Raji (cell line): ENCODE data around the gene NDUFAF2.

Source experiments
- POLR2A ChIP-seq: IDR thresholded peaks from 2 replicates; pipeline ENCODE4 v1.6.1; 2011; ENCODE audit warnings: low read depth, low read length, control low read depth; ENCODE audit not compliant: insufficient read depth

NDUFAF2 gene

GRCh38 chr5:61055434-61056006, 110.5 kb downstream of the NDUFAF2 start:
- no peak for TF ChIP-seq POLR2A

- no peak for TF ChIP-seq POLR2A
Observed at GRCh38 chr5:61059499-61059898, 114.5 kb downstream of the NDUFAF2 start.

DNA sequence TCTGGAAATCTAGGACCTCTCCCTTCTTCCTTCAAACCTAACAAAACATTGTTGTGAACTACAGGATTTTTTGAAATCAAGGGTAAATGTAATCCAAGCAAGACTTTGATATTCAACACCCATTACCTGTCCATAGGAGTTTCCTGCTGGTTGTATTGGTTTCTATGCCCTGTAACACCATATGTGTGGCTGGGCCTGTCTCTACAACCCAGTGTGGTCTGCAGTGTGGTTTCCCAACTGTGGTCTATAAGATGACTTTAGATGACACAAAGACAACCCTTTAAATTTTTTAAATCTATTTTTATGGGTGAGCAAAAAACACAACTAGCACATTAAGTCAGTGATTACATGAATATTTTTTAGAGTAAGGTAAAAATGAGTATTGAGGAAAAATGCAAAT, 124.1 kb downstream of the NDUFAF2 start:
- no peak for TF ChIP-seq POLR2A

GRCh38 chr5:61071526-61071925, 126.5 kb downstream of the NDUFAF2 start:
- no peak for TF ChIP-seq POLR2A

- no peak for TF ChIP-seq POLR2A
Observed at GRCh38 chr5:61076626-61077025, 131.6 kb downstream of the NDUFAF2 start.

DNA sequence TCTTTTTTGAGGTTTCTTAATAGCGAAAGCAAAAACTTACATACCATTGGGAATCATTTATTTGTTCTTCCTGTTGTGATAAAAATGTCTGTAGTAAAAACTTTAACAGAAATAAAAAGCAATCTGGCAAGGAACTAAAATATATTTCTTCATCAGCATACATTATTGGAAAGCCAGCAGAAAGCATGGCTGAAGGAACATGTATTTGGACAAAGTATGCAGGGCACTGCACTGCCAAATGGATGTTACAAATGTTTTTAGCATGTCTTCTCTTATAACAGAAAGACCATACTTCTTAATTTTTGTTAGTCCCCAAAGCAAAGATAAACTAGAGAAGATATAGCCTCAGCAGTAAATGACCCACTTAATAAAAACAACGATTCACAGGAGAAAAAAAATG, 136.7 kb downstream of the NDUFAF2 start:
- TF ChIP-seq POLR2A: no peak

GRCh38 chr5:61082516-61083280, 137.7 kb downstream of the NDUFAF2 start:
- no peak for TF ChIP-seq POLR2A

DNA sequence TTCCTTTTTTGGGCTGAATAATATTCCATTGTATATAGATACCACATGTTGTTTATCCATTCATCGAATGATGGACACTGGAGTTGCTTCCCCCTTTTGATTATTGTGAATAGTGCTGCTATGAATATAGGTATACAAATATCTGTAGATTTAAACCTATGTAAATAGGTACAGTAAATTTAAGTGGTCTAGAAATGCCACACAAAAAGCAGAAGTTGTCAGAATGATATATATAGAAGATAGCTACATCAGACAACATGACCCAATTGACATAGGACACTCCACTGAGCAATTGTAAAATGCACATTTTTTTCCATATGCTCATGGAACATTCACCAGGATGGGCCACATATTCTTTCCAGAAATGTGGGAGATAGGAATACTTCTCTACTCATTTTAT, 139.7 kb downstream of the NDUFAF2 start:
- TF ChIP-seq POLR2A: no peak

- TF ChIP-seq POLR2A: no peak
Observed at GRCh38 chr5:61085885-61086284, 140.9 kb downstream of the NDUFAF2 start.

DNA sequence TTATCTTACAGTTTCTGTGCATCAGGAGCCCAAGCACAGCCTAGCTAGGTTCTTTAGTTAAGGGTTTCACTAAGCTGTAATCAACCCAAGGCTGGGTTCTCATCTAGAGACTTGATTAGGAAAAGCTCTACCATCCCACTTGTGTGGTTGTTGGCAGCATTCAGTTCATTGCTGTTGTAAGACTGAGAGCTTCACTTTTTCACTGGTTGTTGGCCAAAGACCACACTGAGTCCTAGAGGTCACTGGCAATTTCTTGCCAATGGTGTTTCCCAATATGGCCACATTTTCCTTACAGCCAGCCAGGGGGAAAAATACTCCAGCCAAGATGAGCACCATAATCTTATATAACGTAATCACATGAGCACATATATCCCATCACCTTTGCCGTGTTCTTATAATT, 142.9 kb downstream of the NDUFAF2 start:
- no peak for TF ChIP-seq POLR2A

GRCh38 chr5:61089351-61089750, 144.3 kb downstream of the NDUFAF2 start:
- no peak for TF ChIP-seq POLR2A

DNA sequence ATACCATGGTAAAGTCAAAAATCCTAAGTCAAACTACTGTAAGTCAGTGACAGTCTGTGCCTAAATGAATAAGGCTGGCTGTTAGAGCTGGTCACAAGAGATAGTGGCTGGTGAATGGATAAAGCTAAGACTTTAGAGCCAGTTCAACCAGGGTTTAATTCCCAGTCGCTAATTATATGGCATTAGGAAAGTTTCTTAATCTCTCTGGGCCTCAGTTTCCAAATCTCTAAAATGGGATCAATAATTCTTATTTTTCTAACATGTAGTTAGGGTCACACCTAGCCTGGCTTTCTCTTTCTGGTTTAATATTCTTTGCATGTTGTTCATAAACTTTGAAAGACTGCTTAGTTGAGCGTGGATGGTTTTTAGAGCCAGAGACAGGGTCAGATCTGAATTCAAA, 152.5 kb downstream of the NDUFAF2 start:
- no peak for TF ChIP-seq POLR2A

DNA sequence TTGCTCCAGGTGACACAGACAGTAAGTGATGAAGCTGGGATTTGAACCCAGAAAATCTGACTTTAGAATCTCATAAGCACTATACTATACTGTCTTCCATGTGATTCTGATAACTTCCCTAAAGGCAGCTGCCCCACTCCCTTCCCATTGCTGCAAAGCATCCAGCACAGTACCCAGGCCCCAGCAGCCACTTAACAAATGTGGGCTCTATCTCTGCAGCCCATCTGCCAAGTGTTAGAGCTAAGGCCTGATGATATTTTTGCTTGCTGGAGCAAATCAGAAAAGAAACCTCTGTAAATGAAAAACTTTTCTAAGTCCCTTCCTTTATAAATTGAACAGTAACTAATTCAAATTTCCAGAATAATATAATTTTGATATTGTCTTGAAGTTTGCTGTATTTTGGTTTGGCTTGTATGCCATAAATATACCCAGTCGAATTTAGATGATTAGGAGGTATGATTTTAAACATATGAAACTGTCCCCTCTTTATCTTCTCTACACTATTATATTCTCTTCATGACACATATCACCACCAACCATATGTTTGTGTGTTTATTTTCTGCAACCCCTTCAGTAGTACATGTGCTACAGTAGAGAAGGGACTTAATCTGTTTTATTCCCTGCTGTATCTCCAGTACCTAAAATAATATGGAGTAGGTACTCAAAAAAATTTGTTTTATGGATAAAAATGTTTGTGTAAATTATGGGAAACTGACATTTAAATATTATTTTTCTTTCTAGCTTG, 153.4 kb downstream of the NDUFAF2 start:
- TF ChIP-seq POLR2A: no peak

DNA sequence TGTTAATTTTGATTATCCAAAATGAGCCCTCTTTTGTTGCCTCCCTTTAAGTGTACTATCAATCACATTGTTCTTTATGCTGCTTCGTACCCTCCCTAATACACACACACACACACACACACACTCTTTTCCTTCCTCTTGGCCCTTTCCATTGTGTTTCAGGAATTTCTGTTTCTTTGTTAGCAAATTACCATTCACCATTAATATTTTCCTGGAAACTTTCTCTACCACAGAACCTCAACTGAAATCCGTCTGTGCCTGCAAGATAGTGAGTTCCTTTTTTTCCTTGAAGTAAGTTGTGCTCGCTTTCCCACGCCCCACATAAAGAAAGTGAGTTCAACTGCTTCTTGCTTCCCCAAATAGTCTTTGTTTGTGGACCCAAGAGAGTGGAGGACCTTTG, 155.4 kb downstream of the NDUFAF2 start:
- TF ChIP-seq POLR2A: no peak

GRCh38 chr5:61114441-61114840, 169.4 kb downstream of the NDUFAF2 start:
- no peak for TF ChIP-seq POLR2A

- no peak for TF ChIP-seq POLR2A
Observed at GRCh38 chr5:61115968-61116367, 171.0 kb downstream of the NDUFAF2 start.
